ENCODE measurements around the gene ABAT. TPM values are rescaled to one million over a fixed set of nuclear protein-coding genes. Genes with fewer than 3 reads are reported as not detected.

The ABAT gene
- total and polyA plus RNA-seq, 10 of the 15 experiments (the other 5 are each of a cell fraction or from before 2014, with no cell fraction given), result 1.0 to 10.6 (median 1.9) TPM

GRCh38 chr16:8674413-8675022, at the start of gene ABAT (continued):
- 0 out of 2 replicates have a peak, but pooled peaks have one; percentile 13 for TF ChIP-seq CREM (IDR thresholded peaks at IDR 0.05; ENCODE audit: low read depth)
- peak; percentile 73 for TF ChIP-seq SP1 (IDR thresholded peaks at IDR 0.05; ENCODE audit: low read depth, low read length)
- TF ChIP-seq GATAD2B (conservative IDR thresholded peaks at IDR 0.05; ENCODE audit: low read depth), result peak; percentile 45; the same call in 1 of the 2 replicates
- TF ChIP-seq RFX5 (IDR thresholded peaks at IDR 0.05; ENCODE audit: low read depth, low read length), result peak; percentile 88
- peak; percentile 86; the same call in 1 of the 2 replicates for TF ChIP-seq NFYB (IDR thresholded peaks at IDR 0.05; ENCODE audit: insufficient read depth, low read depth, low read length)
- peak; percentile 52; the same call in 1 of the 2 replicates for TF ChIP-seq IKZF1 (conservative IDR thresholded peaks at IDR 0.05)
- peak; percentile 11 for TF ChIP-seq FOS (IDR thresholded peaks at IDR 0.05; ENCODE audit: borderline replicate concordance, extremely low read depth, insufficient read length)

DNA sequence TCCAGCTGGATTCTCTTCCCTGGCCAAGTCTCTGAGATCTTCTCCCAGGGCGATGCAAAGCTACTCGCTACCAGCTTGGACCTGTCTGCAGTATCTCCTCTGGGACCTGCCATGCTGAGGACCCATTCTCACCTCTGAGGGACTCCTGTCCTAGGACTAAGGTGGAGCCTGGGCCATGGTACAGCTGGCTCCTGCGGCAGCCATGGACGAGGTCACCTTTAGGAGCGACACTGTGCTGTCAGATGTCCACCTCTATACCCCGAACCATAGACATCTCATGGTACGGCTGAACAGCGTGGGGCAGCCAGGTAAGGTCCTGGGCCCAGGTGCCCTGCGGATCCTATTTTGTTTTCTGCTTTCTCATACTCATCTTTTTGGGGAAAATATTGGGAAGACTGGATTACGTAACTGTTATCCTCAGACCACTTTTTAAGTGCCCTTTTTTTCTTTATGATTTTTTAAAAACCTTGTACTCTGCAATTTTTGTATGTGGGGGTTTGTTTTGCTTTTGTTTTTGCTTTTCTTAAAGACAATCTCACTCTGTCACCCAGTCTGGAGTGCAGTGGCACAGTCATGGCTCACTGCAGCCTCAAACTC, 48.8 kb upstream of the ABAT start:
- H2AFZ ChIP-seq (ENCODE audit: control insufficient read depth, low read depth, low read length), result no peak overlapping the region
- H3K9ac ChIP-seq (ENCODE audit: control insufficient read depth, insufficient read depth, low read length), result no peak overlapping the region
- ChIA-PET SMC1A (ENCODE audit: uncharacterized antibody, unreplicated experiment) (no interaction called here), CTCF (no interaction called here), POLR2A (no interaction called here), RAD21 (ENCODE audit: unreplicated experiment) (no interaction called here)
- no TSS peak for BruUV-seq (replicated peaks)
- no peak overlapping the region for H3K4me2 ChIP-seq (ENCODE audit: control insufficient read depth, insufficient read depth)
- TF ChIP-seq, protein P1, sequence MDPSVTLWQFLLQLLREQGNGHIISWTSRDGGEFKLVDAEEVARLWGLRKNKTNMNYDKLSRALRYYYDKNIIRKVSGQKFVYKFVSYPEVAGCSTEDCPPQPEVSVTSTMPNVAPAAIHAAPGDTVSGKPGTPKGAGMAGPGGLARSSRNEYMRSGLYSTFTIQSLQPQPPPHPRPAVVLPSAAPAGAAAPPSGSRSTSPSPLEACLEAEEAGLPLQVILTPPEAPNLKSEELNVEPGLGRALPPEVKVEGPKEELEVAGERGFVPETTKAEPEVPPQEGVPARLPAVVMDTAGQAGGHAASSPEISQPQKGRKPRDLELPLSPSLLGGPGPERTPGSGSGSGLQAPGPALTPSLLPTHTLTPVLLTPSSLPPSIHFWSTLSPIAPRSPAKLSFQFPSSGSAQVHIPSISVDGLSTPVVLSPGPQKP (IDR thresholded peaks at IDR 0.05; ENCODE audit: low read depth, low read length), result no peak
- TF ChIP-seq SP1 (IDR thresholded peaks at IDR 0.05; ENCODE audit: low read depth, low read length) (no peak), MEF2B (IDR thresholded peaks at IDR 0.05; ENCODE audit: partially characterized antibody, poor library complexity, severe bottlenecking) (no peak), NFYA (IDR thresholded peaks at IDR 0.05; ENCODE audit: borderline replicate concordance, low read depth, low read length) (no peak), IRF4 (IDR thresholded peaks at IDR 0.05; ENCODE audit: low read depth, low read length) (no peak), STAT1 (conservative IDR thresholded peaks at IDR 0.05) (no peak), ZNF384 (IDR thresholded peaks at IDR 0.05; ENCODE audit: borderline replicate concordance, low read depth, low read length) (no peak), RAD21 (IDR thresholded peaks at IDR 0.05; ENCODE audit: insufficient read depth, low read depth, low read length) (no peak), GATAD2B (conservative IDR thresholded peaks at IDR 0.05; ENCODE audit: low read depth) (no peak)
- no peaks in the 10 kb centered on the region for H4K20me1 ChIP-seq (ENCODE audit: control insufficient read depth, insufficient read depth)
- peaks cover 8 to 22% of the 10 kb centered on the region in 2 experiments for H3K36me3 ChIP-seq (ENCODE audit: control insufficient read depth in 2 of 2, insufficient read depth in 2 of 2, low read length in 1 of 2)
- intact Hi-C loops (cut with micrococcal nuclease; ENCODE audit: unreplicated experiment) (no loop called here), in situ Hi-C loops (cut with MboI) (no loop called here)
- peaks cover 22% of the 10 kb centered on the region for H3K79me2 ChIP-seq (ENCODE audit: control insufficient read depth, insufficient read depth, low read length)
- no peaks in the 10 kb centered on the region for H3K4me1 ChIP-seq (ENCODE audit: control insufficient read depth, insufficient read depth, low read length)
- 99% methylated on average over 10 of the region's 10 CpGs for WGBS (ENCODE audit: insufficient coverage, insufficient replicate concordance, low lambda C conversion rate, missing lambda C conversion rate)
- no peak overlapping the region for H3K4me3 ChIP-seq
- no peaks in the 10 kb centered on the region for H3K27me3 ChIP-seq (replicated peaks in 1 of 2; ENCODE audit: control insufficient read depth in 2 of 2, insufficient read depth in 2 of 2, low read length in 1 of 2)
- DNase-seq (ENCODE audit: low read depth, low spot score) (no peak), FAIRE-seq (no peak), ATAC-seq (no peak)
- no peaks in the 10 kb centered on the region for H3K9me3 ChIP-seq (replicated peaks; ENCODE audit: control insufficient read depth, insufficient read depth, low read length)
- no peak overlapping the region for H3K27ac ChIP-seq (ENCODE audit: control insufficient read depth, insufficient read depth)

All from GM12878 (cell line).